CD4-positive, alpha-beta T cell treated with Interferon gamma for 1 hour (primary cell): ENCODE data around the gene AANAT.

Source experiments
- DNase-seq: peaks from one replicate; pipeline ENCODE4 v3.0.0-alpha.2; 2020

Gene AANAT

DNA sequence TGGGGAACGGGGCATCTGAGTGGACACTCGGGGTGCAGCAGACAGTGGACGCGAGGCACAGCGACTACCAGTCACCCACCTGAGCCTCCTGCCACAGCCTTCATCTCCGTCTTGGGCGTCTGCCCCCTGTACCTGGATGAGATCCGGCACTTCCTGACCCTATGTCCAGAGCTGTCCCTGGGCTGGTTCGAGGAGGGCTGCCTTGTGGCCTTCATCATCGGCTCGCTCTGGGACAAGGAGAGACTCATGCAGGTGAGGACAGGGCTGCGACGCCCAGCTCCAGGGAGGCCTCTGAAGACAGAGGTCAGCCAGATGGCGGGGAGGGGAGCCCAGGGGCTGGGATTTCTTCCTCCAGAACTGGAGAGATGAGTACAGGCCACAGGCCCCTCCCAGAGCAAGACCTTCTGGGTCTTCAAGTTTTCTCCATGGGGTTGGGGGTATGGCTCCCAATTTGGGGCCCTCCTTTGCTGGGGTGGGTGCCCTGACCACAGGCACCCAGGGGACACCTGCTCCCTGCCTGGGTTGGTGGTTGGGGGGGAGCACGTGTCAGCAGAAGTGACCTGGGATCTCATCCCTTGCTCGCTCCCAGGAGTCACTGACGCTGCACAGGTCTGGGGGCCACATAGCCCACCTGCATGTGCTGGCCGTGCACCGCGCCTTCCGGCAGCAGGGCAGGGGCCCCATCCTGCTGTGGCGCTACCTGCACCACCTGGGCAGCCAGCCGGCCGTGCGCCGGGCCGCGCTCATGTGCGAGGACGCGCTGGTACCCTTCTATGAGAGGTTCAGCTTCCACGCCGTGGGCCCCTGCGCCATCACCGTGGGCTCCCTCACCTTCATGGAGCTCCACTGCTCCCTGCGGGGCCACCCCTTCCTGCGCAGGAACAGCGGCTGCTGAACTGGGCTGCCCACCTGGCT, 1.9 kb downstream of the AANAT start:
- DNase-seq, result no peak

GRCh38 chr17:76469991-76470739, 2.8 kb downstream of the AANAT start:
- DNase-seq, result no peak

GRCh38 chr17:76471498-76472257, 4.3 kb downstream of the AANAT start:
- DNase-seq, result no peak

DNA sequence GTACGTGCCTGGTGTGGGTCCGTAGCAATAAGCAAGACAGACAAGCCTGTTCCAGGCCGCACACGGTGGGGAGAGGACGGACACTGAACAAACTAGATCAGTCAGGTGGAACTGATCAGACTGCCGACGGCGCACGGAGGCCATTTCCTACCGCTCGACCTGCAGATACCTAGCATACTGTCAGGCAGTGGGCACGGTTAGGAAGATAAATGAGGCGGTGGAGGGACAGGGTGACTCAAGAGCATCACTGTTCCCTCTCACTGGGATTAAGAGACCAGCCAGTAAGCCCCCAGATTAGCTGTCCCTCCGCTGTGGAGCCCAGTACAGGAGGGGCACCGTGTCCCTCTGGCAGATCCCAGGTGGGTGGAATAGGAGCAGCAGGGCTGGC, 4.8 kb downstream of the AANAT start:
- no peak for DNase-seq

GRCh38 chr17:76472726-76473125, 5.3 kb downstream of the AANAT start:
- no peak for DNase-seq

DNA sequence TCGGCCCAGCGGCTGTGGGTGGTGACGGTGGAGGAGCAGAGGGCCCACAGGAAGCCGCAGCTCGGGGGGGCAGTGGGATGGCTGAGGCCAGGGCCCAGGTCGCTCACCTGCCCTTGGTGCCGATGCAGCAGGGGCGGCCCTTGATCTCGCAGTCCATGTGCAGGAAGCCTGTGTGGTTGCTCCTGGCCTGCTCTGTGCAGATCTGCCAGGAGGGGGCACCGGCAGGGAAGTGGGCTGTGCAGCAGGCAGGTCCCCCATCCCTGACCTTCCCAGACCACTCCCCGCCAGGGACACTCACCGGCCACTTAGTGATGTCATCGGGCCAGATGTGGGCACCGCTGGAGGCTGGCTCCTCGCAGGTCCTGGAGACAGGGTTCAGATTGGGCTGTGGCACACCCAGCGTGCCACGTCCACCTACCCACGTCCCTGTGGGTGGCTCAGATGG, 6.2 kb downstream of the AANAT start:
- no peak for DNase-seq

DNA sequence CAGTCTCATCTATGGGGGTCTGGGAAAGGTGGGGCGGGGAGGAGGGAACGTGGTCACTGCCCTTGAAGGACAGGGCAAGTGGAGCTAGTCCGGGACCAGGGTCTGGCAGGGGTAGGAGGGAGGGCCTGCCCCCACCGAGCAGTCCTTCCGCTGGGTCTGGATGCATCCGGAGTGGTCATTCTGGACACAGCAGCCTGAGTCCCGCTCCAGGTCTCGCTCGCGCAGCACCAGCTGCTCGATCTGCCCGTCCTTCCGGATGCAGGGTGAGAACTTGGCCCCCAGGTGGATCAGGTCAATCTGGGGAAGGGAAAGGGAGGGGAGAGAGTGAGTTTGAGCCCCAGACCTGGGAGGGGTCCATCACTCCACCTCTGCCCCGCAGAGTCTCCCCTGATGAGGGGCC, 6.8 kb downstream of the AANAT start:
- no peak for DNase-seq

- no peak for DNase-seq
Measured at GRCh38 chr17:76474894-76475293, 7.5 kb downstream of the AANAT start.

GRCh38 chr17:76475302-76475701, 7.9 kb downstream of the AANAT start:
- DNase-seq, result no peak

- no peak for DNase-seq
Measured at GRCh38 chr17:76476736-76477135, 9.3 kb downstream of the AANAT start.

- no peak for DNase-seq
Measured at GRCh38 chr17:76477576-76477975, 10.2 kb downstream of the AANAT start.

- DNase-seq, result no peak
Measured at GRCh38 chr17:76478097-76478496, 10.7 kb downstream of the AANAT start.

GRCh38 chr17:76478730-76479514, 11.5 kb downstream of the AANAT start:
- DNase-seq, result no peak

- DNase-seq, result no peak
Measured at GRCh38 chr17:76479515-76480060, 12.2 kb downstream of the AANAT start.

DNA sequence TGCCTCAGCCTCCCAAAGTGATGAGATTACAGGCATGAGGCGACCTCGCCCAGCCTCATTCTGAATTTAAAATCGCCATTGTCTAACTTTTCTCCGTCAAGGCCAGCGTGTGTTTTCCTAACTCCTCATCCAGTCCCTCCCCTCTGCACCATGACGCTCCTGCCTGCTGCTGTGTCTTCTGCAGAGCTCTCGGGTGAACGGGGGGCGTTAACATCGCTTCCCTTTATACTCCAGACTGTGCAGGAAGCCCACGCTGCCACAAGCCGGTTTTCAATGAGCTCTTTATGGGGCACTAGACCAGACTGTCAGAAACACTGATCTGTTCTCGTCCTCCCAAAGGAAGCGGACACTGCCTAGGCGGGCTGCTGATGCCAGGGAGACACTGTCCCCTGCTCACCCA, 13.2 kb downstream of the AANAT start:
- DNase-seq, result no peak

GRCh38 chr17:76481071-76481655, 13.8 kb downstream of the AANAT start:
- DNase-seq, result peak; percentile 62

DNA sequence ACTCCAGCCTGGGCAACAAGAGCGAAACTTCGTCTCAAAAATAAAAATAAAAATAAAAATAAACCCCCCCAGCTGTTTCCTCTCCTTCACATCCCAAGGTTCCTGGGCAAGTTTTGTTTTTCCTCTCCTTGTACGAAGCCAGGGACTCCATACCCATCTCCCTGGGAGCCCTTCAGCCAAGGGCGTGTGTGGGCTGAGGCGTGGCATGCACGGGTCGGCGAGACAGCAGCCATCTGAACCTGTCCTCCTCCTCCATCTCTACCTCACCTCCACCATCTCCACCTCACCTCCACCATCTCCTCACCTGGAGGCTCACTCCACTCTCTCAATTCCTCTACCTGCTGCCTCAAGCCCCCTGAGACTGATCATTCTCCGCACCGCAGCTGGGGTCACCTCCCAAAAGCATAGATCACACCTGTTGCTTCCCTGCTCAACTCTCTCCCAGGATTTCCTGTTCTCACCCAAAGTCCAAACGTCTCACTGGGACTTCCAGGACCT, 16.9 kb downstream of the AANAT start:
- no peak for DNase-seq

DNA sequence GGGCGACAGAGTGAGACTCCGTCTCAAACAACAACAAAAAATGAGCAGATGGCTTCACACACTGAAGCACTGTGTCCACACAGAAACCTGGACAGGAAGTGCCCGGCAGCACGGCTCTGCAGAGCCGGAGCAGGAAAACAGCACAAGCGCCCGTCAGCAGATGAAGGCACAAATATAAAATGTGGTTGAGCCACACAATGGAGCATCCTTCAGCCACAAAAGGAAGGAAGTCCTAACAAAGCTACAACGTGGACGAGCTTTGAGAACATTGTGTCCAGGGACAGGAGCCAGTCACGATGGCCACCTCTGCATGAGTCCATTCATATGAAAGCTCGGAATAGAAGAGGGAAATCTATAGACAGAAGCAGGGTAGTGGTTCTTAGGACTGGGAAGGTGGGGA, 18.2 kb downstream of the AANAT start:
- no peak for DNase-seq

DNA sequence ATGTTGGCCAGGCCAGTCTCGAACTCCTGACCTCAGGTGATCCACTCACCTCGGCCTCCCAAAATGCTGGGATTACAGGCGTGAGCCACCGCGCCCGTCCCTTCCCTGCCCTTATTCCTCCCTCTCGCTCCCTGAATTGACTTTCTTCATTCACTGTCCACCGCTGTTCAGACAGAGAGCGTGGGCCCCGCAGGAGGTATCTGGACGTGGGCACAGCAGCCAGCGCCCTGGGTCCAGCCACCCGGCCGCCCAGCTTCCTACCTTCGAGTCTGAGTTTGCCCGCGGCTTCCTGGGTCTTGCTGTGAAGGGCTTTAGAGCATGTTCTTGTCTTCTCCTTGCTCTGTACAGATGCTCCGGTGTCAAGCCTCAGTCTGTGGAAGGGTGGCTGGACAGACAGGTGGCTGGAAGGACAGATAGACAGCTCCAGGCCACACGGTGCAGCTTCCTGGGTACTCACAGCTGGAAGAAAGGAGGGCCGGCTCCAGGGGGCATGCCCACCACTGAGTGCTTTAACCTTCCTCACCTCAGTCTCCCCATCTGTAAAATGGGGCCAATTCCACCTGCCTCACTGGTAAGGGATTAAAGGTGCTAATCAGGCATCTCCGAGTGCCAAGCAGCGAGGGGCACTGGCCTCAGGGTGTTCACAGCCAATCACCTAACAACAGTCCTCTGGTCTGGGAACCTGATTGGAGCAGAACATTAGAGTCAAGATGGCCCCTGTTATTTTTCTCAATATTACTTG, 20.2 kb downstream of the AANAT start:
- DNase-seq, result no peak

DNA sequence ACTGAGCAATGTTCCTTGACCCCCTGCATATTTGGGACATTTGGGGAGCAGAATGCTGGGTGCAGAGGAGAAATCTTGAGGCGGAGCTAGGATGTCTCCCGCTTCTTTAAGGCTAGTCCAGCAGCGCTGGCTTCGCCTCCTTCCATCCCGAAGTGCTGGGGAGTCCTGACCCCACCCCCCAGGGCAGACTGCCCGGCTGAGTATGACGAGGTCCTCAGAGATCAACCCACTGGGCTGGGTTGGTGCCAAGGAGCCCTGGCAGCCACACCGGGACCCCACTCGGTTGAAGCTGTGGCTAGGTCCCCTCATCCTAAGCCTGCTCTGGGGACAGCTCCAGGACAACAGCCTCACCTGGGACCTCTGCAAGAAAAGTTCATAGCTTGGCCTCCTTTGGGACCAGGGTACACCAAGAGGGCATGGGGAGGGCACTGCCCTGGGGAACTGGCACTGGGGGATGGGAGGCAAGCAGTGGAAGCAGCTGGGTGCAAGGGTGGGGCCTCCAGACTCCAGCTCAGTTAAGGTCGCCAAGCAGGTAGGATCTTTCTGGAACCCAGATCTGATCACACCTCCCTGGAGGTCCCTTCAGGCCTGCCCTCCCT, 22.8 kb downstream of the AANAT start:
- no peak for DNase-seq
